Naive thymus-derived CD4-positive, alpha-beta T cell (primary cell): ENCODE measurements around the gene CARD9. TPM values are rescaled to one million over a fixed set of nuclear protein-coding genes. Genes with fewer than 3 reads are reported as not detected.

Source experiments
- ATAC-seq: fragments of 150-1000 bp; cut with Tn5 transposase; 2 replicates; pipeline ENCODE4 v1.10.0; 2021; ENCODE audit warnings: mild to moderate bottlenecking, moderate library complexity
- CTCF ChIA-PET: fragments of 350-600 bp; sonication (Branson Sonifier 250); formaldehyde crosslinking; loops from one replicate; lab custom pipeline; 2021; ENCODE audit warnings: antibody characterized with exemption; lab: Charles Lee
- POLR2A ChIA-PET: fragments of 350-600 bp; sonication (Branson Sonifier 250); formaldehyde crosslinking; loops from one replicate; lab custom pipeline; 2021; ENCODE audit warnings: antibody characterized with exemption, inconsistent platforms; lab: Charles Lee
- DNase-seq, 9 donors: peaks; one replicate each; pipeline versions ENCODE4 v3.0.0 to v3.0.0-alpha.2; 2020 to 2022; ENCODE audit warnings: mixed read lengths in 1 of 9
- H3K27ac ChIP-seq: one replicate; pipeline ENCODE4 v1.7.0; 2013; ENCODE audit warnings: mild to moderate bottlenecking, low read depth, low read length, moderate library complexity
- H3K27me3 ChIP-seq, 2 donors: one replicate each; pipeline ENCODE4 v1.7.0; 2013; ENCODE audit warnings: low read length in 2 of 2, mild to moderate bottlenecking in 2 of 2, moderate library complexity in 2 of 2; ENCODE audit not compliant: control insufficient read depth in 2 of 2, insufficient read depth in 2 of 2
- H3K36me3 ChIP-seq, 3 experiments: 1 replicate in 2 of 3; 2 replicates in 1 of 3; pipeline ENCODE4 v1.7.0; 2013; ENCODE audit warnings: low read length in 3 of 3, mild to moderate bottlenecking in 3 of 3, moderate library complexity in 1 of 3; ENCODE audit not compliant: insufficient read depth in 3 of 3, control insufficient read depth in 2 of 3
- H3K4me1 ChIP-seq, 2 donors: one replicate each; pipeline ENCODE4 v1.7.0; 2013; ENCODE audit warnings: low read length in 2 of 2, mild to moderate bottlenecking in 2 of 2, moderate library complexity in 1 of 2; ENCODE audit not compliant: control insufficient read depth in 2 of 2, insufficient read depth in 2 of 2
- H3K4me3 ChIP-seq: 2 replicates; pipeline ENCODE4 v1.7.0; 2013; ENCODE audit warnings: mild to moderate bottlenecking, low read length
- H3K9me3 ChIP-seq, 3 experiments: 1 replicate in 2 of 3; 2 replicates in 1 of 3; pipeline ENCODE4 v1.7.0; 2013; ENCODE audit warnings: low read length in 3 of 3; ENCODE audit not compliant: control insufficient read depth in 2 of 3
- H3K27ac Mint-ChIP-seq, 9 donors: one replicate each; pipeline ENCODE4 v1.8.0; 2020 to 2022; ENCODE audit warnings: mixed read lengths in 9 of 9, mild to moderate bottlenecking in 8 of 9, moderate library complexity in 5 of 9, inconsistent platforms in 2 of 9
- H3K27me3 Mint-ChIP-seq, 5 donors: one replicate each; pipeline ENCODE4 v1.8.0; 2021 to 2022; ENCODE audit warnings: mixed read lengths in 5 of 5, mild to moderate bottlenecking in 1 of 5
- H3K36me3 Mint-ChIP-seq, 5 donors: one replicate each; pipeline ENCODE4 v1.8.0; 2020 to 2022; ENCODE audit warnings: mixed read lengths in 5 of 5, mild to moderate bottlenecking in 3 of 5, inconsistent platforms in 1 of 5
- H3K4me1 Mint-ChIP-seq, 7 donors: one replicate each; pipeline ENCODE4 v1.8.0; 2020 to 2022; ENCODE audit warnings: mixed read lengths in 7 of 7, mild to moderate bottlenecking in 3 of 7, inconsistent platforms in 1 of 7
- H3K4me3 Mint-ChIP-seq, 10 donors: one replicate each; pipeline ENCODE4 v1.8.0; 2020 to 2022; ENCODE audit warnings: mild to moderate bottlenecking in 10 of 10, mixed read lengths in 10 of 10, moderate library complexity in 6 of 10, inconsistent platforms in 2 of 10
- H3K9me3 Mint-ChIP-seq, 11 donors: one replicate each; pipeline ENCODE4 v1.8.0; 2020 to 2022; ENCODE audit warnings: mixed read lengths in 11 of 11, mild to moderate bottlenecking in 4 of 11, inconsistent platforms in 1 of 11, moderate library complexity in 1 of 11
- intact Hi-C, 2 donors: fragments of 100-400 bp; cut with micrococcal nuclease; formaldehyde crosslinking; loops; one replicate each; pipeline ENCODE4 v1.15.1; 2023
- polyA plus RNA-seq, 2 donors: library from polyadenylated mRNA; unstranded; fragments of 300-500 nt; fragmentation: Illumina TruSeq; gene quantifications; one replicate each; pipeline ENCODE4 v1.2.3, GENCODE V29; 2021
- total RNA-seq, 6 experiments: library from RNA in 5 of 6; stranded (reverse) in 5 of 6; gene quantifications; 1 replicate in 5 of 6; 2 replicates in 1 of 6; pipeline ENCODE4 v1.2.3 and lab custom pipeline; 2021 to 2026

Gene CARD9
- total and polyA plus RNA-seq, 7 experiments from 2014 or later = 0.10 to 19.9 (median 1.1) TPM

DNA sequence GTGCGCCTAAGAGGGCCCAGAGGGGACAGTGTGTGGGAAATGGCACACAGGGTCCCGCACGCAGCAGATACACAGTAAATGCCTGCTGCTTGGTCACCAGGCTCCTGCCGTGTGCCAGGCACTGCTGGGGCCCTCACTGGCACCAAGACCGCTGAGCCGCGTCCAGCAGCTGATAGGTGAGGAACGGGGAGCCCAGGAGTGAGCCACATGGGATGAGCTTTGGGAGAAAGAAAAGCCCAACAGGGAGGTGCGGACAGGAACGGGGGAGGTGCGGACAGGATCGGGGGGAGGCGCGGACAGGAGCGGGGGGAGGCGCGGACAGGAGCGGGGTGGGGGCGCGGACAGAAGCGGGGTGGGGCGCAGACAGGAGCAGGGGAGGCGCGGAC, 29.6 kb downstream of the CARD9 start:
- ATAC-seq = no peak
- Mint-ChIP-seq H3K9me3 (no peaks in the 10 kb centered on the region), H3K4me3 (no peak overlapping the region), H3K36me3 (no peaks in the 10 kb centered on the region), H3K4me1 (peaks cover 0 to 2% (median 0%) of the 10 kb centered on the region in 7 donors), H3K27ac (no peak overlapping the region), H3K27me3 (no peaks in the 10 kb centered on the region)
- Histone ChIP-seq H3K27me3 (no peaks in the 10 kb centered on the region), H3K4me3 (no peak overlapping the region), H3K27ac (no peak overlapping the region), H3K4me1 (no peaks in the 10 kb centered on the region), H3K9me3 (no peaks in the 10 kb centered on the region), H3K36me3 (no peaks in the 10 kb centered on the region)
- intact Hi-C loops = no loop called here
- CTCF ChIA-PET = no interaction called here
- POLR2A ChIA-PET = no interaction called here
- no peak for DNase-seq

DNA sequence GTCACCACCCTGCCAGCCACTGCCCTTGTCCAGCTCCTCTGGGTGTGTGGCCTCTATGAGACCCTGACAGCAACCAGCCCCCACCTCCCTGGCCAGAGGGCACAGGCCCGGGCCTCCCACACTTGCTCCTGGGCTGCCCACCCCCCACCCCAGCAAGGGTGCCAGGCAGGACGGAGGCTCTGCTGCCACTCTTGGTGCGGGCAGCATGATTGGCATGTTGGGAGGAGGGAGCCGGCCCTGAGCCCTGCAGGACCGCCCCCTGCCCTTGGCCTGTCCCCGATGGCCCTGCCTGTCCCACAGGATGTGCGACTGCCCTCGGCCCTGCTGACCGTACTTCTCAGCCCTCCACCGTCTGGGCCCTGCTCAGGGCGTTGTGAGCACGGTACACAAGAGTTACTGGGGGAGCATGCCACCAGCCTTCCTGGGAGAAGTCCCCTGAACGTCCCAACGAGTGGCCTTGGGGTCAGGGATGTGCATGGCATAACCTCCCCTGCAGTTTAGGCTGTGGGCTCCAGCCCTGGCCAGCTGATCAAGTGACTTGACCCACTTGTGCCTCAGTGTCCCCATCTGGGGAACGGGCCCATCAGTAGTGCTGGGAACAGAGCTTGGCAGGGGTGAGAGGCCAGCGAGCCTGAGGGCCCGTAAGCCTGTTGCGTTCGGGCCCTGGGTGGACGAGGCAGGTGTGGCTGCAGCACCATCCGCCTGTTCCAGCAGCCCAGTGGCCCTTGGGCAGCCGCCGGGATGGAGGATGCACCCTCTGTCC, 30.2 kb downstream of the CARD9 start:
- ATAC-seq (no peak), DNase-seq (no peak)
- Mint-ChIP-seq H3K27me3 (no peaks in the 10 kb centered on the region), H3K4me3 (peak overlapping the region in 1 of 10 donors; percentile 44), H3K36me3 (no peaks in the 10 kb centered on the region), H3K27ac (no peak overlapping the region), H3K9me3 (no peaks in the 10 kb centered on the region), H3K4me1 (peaks cover 0 to 2% (median 0%) of the 10 kb centered on the region in 7 donors)
- H3K27me3 ChIP-seq = no peaks in the 10 kb centered on the region
- no peaks in the 10 kb centered on the region for H3K9me3 ChIP-seq
- ChIA-PET POLR2A (no interaction called here), CTCF (no interaction called here)
- no peak overlapping the region for H3K4me3 ChIP-seq
- intact Hi-C loops = no loop called here
- no peaks in the 10 kb centered on the region for H3K36me3 ChIP-seq
- H3K27ac ChIP-seq = no peak overlapping the region
- H3K4me1 ChIP-seq = no peaks in the 10 kb centered on the region

DNA sequence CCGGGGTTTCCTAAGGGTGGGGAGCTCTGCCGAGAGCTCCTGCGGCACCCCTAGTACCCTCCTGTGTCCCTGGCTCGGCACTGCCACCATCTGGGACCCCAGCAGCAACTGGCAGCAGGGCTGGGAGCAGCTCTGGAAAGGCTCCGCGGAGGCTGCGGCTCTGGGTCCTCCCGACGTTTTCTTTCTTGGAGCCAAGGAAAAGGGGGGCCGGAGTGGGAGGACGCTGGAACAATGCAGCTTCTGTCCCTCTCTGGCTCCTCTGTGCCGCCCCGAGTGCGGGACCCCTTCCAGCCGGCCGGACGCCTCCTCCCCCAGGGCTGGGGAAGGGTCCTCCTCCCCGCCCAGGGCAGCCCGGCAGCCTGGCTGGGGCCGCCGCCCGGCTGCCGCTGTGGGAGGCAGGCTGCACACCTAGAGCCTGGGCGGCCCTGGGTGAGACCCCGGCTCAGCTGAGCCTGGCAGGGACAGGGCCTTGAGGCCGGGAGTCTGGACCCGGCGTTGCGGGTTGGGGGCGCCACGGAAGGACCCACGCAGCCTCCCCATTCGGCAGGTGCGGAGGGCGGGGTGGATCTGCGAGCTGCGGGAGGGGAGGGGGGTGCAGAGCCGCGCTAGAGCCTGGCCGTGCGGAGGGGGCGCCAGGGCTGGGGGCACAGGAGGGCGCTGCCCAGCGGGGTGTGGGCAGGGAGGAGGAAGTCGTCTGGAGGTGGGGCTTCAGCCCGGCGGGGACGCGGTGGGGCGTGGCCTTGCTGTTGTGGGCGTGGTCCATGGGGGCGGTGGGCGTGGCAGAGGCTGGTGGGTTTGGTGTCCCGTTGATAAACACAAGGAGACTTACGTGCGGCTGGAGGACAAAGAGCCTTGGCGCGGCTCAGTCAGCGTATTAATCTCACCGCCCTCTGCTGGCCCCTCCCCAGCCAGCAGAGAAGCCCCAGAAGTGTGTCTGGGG, 31.0 kb downstream of the CARD9 start:
- Histone ChIP-seq H3K9me3 (no peaks in the 10 kb centered on the region), H3K4me3 (no peak overlapping the region), H3K36me3 (no peaks in the 10 kb centered on the region), H3K4me1 (no peaks in the 10 kb centered on the region), H3K27me3 (no peaks in the 10 kb centered on the region), H3K27ac (no peak overlapping the region)
- Mint-ChIP-seq H3K4me1 (peaks cover 0 to 2% (median 0%) of the 10 kb centered on the region in 7 donors), H3K27me3 (no peaks in the 10 kb centered on the region), H3K4me3 (peak overlapping the region in 3 of 10 donors; percentile 19 to 44 (median 33)), H3K27ac (no peak overlapping the region), H3K9me3 (no peaks in the 10 kb centered on the region), H3K36me3 (no peaks in the 10 kb centered on the region)
- POLR2A ChIA-PET = no interaction called here
- DNase-seq (peak in 8 of 9 donors; percentile 18 to 82 (median 49)), ATAC-seq (peak; percentile 86)
- intact Hi-C loops = loop anchor here in 1 of 2 donors (1.0 kb wide), 1 partner anchor 21 kb away; the partner anchor contains the start of gene DNLZ
- CTCF ChIA-PET = no interaction called here

DNA sequence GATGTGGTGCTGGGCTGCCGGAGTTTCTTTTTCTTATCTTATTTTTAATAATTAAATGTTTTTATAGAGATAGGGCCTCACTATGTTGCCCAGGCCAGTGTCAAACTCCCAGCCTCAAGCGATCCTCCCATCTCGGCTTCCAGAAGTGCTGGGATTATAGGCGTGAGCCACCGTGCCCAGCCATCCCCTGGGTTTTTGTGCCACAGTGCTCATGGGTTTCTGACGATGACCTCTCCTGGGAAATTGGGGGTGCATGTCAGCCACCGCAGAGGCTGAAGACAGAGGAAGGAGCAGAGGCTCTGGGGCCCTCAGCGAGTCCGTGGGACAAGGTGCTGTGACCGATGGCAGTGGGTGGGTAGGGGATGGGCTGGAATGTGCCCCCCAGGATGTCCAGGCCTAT, 31.7 kb downstream of the CARD9 start:
- ATAC-seq (no peak), DNase-seq (no peak)
- ChIA-PET CTCF (no interaction called here), POLR2A (no interaction called here)
- Mint-ChIP-seq H3K27me3 (no peaks in the 10 kb centered on the region), H3K36me3 (no peaks in the 10 kb centered on the region), H3K4me3 (no peak overlapping the region), H3K27ac (no peak overlapping the region), H3K4me1 (peaks cover 0 to 2% (median 0%) of the 10 kb centered on the region in 7 donors), H3K9me3 (no peaks in the 10 kb centered on the region)
- H3K27me3 ChIP-seq = no peaks in the 10 kb centered on the region
- H3K27ac ChIP-seq = no peak overlapping the region
- intact Hi-C loops = loop anchor here in 1 of 2 donors (1.0 kb wide), 1 partner anchor 22 kb away; the partner anchor contains the start of gene DNLZ
- no peaks in the 10 kb centered on the region for H3K9me3 ChIP-seq
- H3K4me1 ChIP-seq = no peaks in the 10 kb centered on the region
- H3K4me3 ChIP-seq = no peak overlapping the region
- H3K36me3 ChIP-seq = no peaks in the 10 kb centered on the region

DNA sequence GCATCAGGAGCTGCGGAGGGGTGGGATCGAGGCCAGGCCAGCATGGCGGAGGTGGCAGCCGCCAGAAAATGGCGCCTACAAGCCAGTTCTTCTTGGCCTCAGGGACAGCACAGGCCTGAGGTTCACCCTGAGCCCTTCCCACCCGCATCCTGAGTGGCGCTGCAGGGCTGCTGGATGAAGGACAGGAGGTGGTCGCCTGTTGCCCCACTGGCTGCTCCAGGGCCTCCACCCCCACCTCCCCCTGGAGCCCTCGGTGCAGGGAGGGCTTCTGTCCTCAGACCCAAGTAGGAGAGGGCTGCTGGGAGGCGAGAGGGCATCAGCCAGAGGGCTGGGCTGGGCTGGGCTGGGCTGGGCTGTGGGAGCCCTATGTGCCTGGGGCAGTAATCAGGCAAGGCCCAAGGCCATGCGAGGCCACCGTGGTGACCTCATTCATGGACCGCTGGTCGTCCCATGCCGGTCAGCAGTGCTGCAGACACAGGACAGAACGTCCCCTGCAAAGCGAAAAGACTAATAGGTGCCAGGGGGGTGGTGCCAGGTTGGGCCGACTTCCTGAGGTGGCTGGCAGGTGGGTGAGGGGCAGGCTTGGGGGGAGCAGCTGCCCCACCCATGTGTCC, 32.3 kb downstream of the CARD9 start:
- Histone ChIP-seq H3K9me3 (no peaks in the 10 kb centered on the region), H3K4me3 (no peak overlapping the region), H3K27me3 (no peaks in the 10 kb centered on the region), H3K4me1 (no peaks in the 10 kb centered on the region), H3K27ac (no peak overlapping the region), H3K36me3 (no peaks in the 10 kb centered on the region)
- intact Hi-C loops = no loop called here
- no peaks in the 10 kb centered on the region for H3K36me3 Mint-ChIP-seq
- peaks cover 0 to 2% (median 0%) of the 10 kb centered on the region in 7 donors for H3K4me1 Mint-ChIP-seq
- POLR2A ChIA-PET = no interaction called here
- H3K27ac Mint-ChIP-seq = no peak overlapping the region
- ATAC-seq = no peak
- CTCF ChIA-PET = no interaction called here
- no peaks in the 10 kb centered on the region for H3K9me3 Mint-ChIP-seq
- no peak for DNase-seq
- no peak overlapping the region for H3K4me3 Mint-ChIP-seq
- H3K27me3 Mint-ChIP-seq = no peaks in the 10 kb centered on the region

DNA sequence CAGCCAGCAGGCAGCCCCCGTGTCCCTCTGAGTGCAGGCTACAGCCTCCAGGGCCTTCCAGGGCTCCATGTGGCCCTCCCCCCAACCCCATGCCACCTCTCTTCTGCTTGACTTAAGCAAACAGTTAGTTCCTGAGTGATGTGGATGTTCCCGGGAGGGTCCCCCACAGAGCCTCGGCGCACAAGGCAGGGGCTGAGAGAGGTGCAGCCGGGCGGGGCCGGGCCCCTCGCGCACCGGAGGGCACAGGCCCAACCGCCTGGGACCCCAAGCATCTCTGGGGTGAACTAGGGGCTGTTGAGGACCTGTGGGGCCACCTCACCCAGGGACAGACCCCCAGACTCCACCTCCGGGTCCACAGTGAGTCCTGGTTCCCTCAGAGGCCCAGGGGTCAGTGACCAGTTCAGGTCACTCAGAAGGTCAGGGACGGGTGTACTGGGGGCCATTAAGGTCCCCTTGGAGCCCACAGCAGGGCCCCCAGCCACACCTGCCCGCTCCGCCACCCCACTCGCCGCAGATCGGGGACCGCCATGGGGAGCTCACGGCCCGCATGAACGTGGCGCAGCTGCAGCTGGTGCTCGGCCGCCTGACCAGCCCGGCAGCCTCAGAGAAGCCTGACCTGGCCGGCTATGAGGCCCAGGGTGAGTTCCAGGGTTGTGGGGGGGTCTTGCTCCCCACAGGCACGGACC, 33.0 kb downstream of the CARD9 start:
- H3K4me3 Mint-ChIP-seq = no peak overlapping the region
- Histone ChIP-seq H3K27ac (no peak overlapping the region), H3K4me3 (no peak overlapping the region), H3K4me1 (no peaks in the 10 kb centered on the region), H3K36me3 (no peaks in the 10 kb centered on the region), H3K27me3 (no peaks in the 10 kb centered on the region), H3K9me3 (no peaks in the 10 kb centered on the region)
- ATAC-seq (no peak), DNase-seq (no peak)
- no peaks in the 10 kb centered on the region for H3K27me3 Mint-ChIP-seq
- H3K9me3 Mint-ChIP-seq = no peaks in the 10 kb centered on the region
- ChIA-PET POLR2A (no interaction called here), CTCF (no interaction called here)
- H3K4me1 Mint-ChIP-seq = peaks cover 0 to 2% (median 0%) of the 10 kb centered on the region in 7 donors
- H3K36me3 Mint-ChIP-seq = no peaks in the 10 kb centered on the region
- no peak overlapping the region for H3K27ac Mint-ChIP-seq
- intact Hi-C loops = no loop called here
